ENCODE results near the gene NAV1.

DNA sequence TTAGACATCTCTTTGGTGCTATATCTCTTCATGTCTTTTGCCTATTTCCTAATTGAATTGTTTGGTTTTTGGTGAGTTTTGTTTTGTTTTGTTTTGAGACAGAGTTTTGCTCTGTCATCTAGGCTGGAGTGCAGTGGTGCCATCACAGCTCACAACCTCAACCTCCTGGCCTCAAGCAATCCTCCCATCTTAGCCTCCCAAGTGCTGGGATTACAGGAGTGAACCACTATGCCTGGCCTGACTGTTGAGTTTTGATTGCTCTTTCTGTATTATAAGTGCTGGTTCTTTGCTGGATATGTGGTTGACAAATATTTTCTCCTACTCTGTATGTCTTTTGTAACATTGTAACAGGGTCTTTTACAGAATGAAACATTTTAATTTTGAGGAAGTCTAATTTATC is 38.0 kb downstream of the NAV1 start:
- TF ChIP-seq, protein P1, sequence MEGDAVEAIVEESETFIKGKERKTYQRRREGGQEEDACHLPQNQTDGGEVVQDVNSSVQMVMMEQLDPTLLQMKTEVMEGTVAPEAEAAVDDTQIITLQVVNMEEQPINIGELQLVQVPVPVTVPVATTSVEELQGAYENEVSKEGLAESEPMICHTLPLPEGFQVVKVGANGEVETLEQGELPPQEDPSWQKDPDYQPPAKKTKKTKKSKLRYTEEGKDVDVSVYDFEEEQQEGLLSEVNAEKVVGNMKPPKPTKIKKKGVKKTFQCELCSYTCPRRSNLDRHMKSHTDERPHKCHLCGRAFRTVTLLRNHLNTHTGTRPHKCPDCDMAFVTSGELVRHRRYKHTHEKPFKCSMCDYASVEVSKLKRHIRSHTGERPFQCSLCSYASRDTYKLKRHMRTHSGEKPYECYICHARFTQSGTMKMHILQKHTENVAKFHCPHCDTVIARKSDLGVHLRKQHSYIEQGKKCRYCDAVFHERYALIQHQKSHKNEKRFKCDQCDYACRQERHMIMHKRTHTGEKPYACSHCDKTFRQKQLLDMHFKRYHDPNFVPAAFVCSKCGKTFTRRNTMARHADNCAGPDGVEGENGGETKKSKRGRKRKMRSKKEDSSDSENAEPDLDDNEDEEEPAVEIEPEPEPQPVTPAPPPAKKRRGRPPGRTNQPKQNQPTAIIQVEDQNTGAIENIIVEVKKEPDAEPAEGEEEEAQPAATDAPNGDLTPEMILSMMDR (IDR thresholded peaks at IDR 0.05), result no peak
- no peak for TF ChIP-seq EP300 (IDR thresholded peaks at IDR 0.05)
